GM12864 (cell line): ENCODE results near the gene RANBP10.

ENCODE experiments used
- DNase-seq: peaks from one replicate; pipeline ENCODE4 v3.0.0-alpha.2; 2011; ENCODE audit warnings: low read depth
- H3K4me3 ChIP-seq: 2 replicates; pipeline ENCODE4 v1.5.1; 2011; ENCODE audit warnings: mild to moderate bottlenecking, low read depth, low read length, control low read depth
- TF ChIP-seq, protein P1 (sequence below): IDR thresholded peaks from 2 replicates; pipeline ENCODE4 v1.5.1; 2011; ENCODE audit warnings: low read depth, mild to moderate bottlenecking, moderate library complexity, low read length, control low read depth, inconsistent platforms; ENCODE audit errors: missing control alignments

The RANBP10 gene

DNA sequence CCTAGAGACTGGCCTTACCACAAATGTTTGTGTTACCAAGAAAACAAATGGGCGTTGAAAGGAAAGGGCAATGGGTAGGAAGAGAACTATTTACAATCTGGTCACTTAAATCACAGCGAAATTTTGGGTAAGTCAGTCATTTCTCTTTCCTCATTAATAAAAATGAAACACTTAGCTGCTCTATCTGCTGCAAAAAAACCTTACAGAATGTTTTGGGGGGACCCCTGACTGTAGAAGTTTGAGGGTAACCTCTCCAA, 39.6 kb upstream of the RANBP10 start:
- H3K4me3 ChIP-seq = peak overlapping the region; percentile 74
- no peak for DNase-seq
- TF ChIP-seq, protein P1, sequence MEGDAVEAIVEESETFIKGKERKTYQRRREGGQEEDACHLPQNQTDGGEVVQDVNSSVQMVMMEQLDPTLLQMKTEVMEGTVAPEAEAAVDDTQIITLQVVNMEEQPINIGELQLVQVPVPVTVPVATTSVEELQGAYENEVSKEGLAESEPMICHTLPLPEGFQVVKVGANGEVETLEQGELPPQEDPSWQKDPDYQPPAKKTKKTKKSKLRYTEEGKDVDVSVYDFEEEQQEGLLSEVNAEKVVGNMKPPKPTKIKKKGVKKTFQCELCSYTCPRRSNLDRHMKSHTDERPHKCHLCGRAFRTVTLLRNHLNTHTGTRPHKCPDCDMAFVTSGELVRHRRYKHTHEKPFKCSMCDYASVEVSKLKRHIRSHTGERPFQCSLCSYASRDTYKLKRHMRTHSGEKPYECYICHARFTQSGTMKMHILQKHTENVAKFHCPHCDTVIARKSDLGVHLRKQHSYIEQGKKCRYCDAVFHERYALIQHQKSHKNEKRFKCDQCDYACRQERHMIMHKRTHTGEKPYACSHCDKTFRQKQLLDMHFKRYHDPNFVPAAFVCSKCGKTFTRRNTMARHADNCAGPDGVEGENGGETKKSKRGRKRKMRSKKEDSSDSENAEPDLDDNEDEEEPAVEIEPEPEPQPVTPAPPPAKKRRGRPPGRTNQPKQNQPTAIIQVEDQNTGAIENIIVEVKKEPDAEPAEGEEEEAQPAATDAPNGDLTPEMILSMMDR = no peak

DNA sequence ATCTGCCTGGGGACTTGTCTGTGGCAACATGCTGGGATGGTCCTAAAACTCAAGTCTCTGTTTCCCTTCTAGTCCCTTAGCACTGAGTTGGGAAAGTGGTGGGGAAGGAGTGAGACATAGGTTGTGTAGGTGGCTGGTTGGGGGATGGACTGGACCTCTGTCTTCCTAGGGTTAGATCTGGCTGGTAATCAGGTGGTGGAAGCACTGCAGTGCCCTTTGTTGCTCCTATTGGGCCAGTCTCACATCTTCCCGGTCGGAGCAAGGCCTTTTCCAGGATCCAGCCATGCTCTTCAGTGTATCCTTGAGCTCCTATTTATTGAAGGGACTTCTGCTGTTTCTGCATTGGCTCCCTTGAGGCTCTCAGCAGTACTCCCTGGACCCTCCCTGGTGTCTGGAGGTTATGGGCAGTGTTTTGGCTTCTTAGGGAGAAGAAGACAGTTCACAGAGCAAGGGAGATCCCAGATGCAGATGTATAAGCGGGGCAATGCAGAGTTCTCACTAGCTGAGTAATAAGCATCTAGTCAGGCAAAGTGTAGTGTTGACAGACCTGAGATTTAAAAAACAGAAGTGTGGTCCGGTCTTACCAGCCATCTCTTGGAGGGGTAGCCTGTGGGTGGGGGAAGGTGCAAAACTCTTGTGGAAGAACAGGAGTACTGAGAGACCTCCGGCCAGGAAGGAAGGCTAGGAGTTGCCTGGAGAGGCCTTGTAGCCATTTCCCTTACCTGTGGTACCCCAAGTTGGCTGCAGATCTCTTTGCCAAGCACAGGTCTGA, 39.1 kb upstream of the RANBP10 start:
- TF ChIP-seq, protein P1 = no peak
- no peak for DNase-seq
- peak overlapping the region; percentile 74 for H3K4me3 ChIP-seq

DNA sequence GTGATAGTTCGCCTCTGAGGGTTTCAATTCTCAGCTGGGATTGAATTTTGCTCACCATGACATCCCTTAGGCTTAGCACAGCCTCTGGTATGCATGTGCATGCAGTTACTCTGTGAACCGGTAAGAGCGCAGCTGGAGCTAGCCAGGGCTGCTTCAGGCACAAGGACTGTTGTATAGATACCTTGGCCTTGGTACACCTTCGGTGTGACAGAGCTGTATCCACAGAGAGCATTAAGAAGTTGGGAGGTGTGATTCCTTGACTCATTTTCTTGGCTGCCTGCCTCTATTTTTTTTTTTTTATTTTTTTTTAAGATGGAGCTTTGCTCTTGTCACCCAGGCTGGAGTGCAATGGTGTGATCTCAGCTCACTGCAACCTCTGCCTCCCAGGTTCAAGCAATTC, 38.1 kb upstream of the RANBP10 start:
- TF ChIP-seq, protein P1 = no peak
- DNase-seq = no peak
- H3K4me3 ChIP-seq = no peak overlapping the region; the same call in 1 of the 2 replicates

DNA sequence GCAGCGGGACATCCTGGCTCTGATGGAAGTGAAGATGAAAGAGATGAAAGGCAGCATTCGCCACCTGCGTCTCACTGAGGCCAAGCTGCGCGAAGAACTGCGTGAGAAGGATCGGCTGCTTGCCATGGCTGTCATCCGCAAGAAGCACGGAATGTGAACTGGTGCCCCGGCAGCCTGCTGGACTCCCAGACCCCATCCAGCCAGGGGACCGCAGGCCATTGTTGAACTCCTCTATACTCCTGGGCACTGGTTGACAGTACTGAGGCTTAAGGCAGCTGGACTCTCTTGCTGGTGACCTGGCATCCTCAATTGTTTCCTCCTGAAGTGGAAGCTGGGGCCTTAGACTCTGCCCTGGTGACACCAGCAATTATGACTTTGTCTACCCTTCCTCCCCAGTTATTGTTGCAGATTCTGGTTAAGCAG, 37.0 kb upstream of the RANBP10 start:
- DNase-seq = no peak
- H3K4me3 ChIP-seq = peak overlapping the region; percentile 81
- TF ChIP-seq, protein P1 = no peak

DNA sequence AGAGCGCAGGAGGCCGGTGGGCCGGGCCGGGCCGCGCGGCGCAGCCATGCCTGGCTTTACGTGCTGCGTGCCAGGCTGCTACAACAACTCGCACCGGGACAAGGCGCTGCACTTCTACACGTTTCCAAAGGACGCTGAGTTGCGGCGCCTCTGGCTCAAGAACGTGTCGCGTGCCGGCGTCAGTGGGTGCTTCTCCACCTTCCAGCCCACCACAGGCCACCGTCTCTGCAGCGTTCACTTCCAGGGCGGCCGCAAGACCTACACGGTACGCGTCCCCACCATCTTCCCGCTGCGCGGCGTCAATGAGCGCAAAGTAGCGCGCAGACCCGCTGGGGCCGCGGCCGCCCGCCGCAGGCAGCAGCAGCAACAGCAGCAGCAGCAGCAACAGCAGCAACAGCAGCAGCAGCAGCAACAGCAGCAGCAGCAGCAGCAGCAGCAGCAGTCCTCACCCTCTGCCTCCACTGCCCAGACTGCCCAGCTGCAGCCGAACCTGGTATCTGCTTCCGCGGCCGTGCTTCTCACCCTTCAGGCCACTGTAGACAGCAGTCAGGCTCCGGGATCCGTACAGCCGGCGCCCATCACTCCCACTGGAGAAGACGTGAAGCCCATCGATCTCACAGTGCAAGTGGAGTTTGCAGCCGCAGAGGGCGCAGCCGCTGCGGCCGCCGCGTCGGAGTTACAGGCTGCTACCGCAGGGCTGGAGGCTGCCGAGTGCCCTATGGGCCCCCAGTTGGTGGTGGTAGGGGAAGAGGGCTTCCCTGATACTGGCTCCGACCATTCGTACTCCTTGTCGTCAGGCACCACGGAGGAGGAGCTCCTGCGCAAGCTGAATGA, 36.4 kb upstream of the RANBP10 start:
- DNase-seq = no peak
- TF ChIP-seq, protein P1 = peak; percentile 50
- peak overlapping the region; percentile 81 for H3K4me3 ChIP-seq

DNA sequence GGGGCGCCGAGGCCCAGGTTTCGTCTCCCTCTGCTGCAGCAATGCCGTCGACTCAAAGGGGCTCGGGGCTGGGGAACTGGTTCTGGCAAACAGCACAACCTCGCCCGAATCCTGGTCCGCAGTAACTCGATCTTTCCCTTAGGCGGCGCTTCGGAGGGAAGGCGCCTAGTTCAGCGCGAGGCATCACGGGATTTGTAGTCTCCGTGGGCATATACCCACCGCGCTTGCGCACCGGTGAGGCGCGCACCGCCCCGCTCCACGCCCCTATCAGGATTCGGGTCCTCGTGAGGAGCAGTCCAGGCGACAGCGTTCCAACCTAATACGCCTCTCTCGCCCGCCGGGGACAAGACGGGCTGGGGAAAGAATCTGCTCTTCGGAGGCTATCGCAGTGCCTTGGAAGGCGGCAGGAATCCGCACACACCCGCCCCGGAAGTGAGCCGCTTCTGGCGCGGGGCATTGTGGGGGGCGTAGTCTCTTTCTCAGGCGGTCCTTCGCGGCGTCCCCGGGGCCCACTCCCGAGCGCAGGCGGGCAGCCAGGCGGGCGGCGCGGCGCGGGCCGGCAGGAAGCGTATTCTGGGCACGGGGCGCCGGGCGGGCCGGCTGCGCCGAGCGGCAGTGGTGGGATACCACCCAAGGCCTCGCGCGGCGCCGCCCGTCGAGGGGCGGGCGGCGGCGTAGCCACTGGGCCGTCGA, 35.6 kb upstream of the RANBP10 start, which contains the start of gene THAP11:
THAP11 (plus strand) TSS at position 505 of the 693 bp plus-strand sequence. CDS start 235 bp downstream, outside the sequence.
- H3K4me3 ChIP-seq = peak within 1 kb of the TSS; percentile 81
- DNase-seq = peak; percentile 86
- TF ChIP-seq, protein P1 = peak; percentile 97
